ENCODE measurements around the gene TMEM9.

Gene TMEM9

GRCh38 chr1:201104141-201104540 is 50.1 kb downstream of the TMEM9 start:
- no peak for DNase-seq (ENCODE audit: low read depth)

GRCh38 chr1:201103666-201104065 is 50.6 kb downstream of the TMEM9 start:
- no peak for DNase-seq (ENCODE audit: low read depth)

GRCh38 chr1:201100169-201100930 is 53.9 kb downstream of the TMEM9 start:
- no peak for DNase-seq (ENCODE audit: low read depth)

- no peak for DNase-seq (ENCODE audit: low read depth)
Observed at GRCh38 chr1:201098992-201099677, 55.1 kb downstream of the TMEM9 start.

GRCh38 chr1:201096977-201097856 is 57.1 kb downstream of the TMEM9 start:
- no peak for DNase-seq (ENCODE audit: low read depth)

- no peak for DNase-seq (ENCODE audit: low read depth)
Observed at GRCh38 chr1:201096041-201096461, 58.2 kb downstream of the TMEM9 start.

- DNase-seq (ENCODE audit: low read depth): no peak
Observed at GRCh38 chr1:201095581-201095980, 58.7 kb downstream of the TMEM9 start.

- no peak for DNase-seq (ENCODE audit: low read depth)
Observed at GRCh38 chr1:201094832-201095231, 59.4 kb downstream of the TMEM9 start.

- DNase-seq (ENCODE audit: low read depth): no peak
Observed at GRCh38 chr1:201093962-201094361, 60.3 kb downstream of the TMEM9 start.

GRCh38 chr1:201093561-201093960 is 60.7 kb downstream of the TMEM9 start:
- no peak for DNase-seq (ENCODE audit: low read depth)

- no peak for DNase-seq (ENCODE audit: low read depth)
Observed at GRCh38 chr1:201092738-201093137, 61.5 kb downstream of the TMEM9 start.

GRCh38 chr1:201091256-201091655 is 63.0 kb downstream of the TMEM9 start:
- no peak for DNase-seq (ENCODE audit: low read depth)

GRCh38 chr1:201090541-201090940 is 63.7 kb downstream of the TMEM9 start:
- DNase-seq (ENCODE audit: low read depth): no peak

- no peak for DNase-seq (ENCODE audit: low read depth)
Observed at GRCh38 chr1:201089596-201089995, 64.7 kb downstream of the TMEM9 start.

- DNase-seq (ENCODE audit: low read depth): no peak
Observed at GRCh38 chr1:201088901-201089525, 65.3 kb downstream of the TMEM9 start.

GRCh38 chr1:201088395-201088794 is 65.9 kb downstream of the TMEM9 start:
- DNase-seq (ENCODE audit: low read depth): no peak

- DNase-seq (ENCODE audit: low read depth): peak; percentile 7
Observed at GRCh38 chr1:201085902-201086735, 68.2 kb downstream of the TMEM9 start.
